GM20431 (cell line): ENCODE data around the gene SNAP91.
"Not testable (repeated sequence)": the region's sequence is repeated elsewhere in the genome, so short reads cannot be mapped to it uniquely, and the experiment has no call there.

Source experiments
- in situ Hi-C: fragments of 300-500 bp; cut with MseI, MboI; formaldehyde crosslinking; loops from one replicate; pipeline ENCODE4 v1.15.0; 2020; ENCODE audit warnings: low sequenced_read_pairs; ENCODE audit not compliant: unreplicated experiment

SNAP91 gene

GRCh38 chr6:83558975-83559374, 149.9 kb downstream of the SNAP91 start:
- in situ Hi-C loops, result no loop called here

- in situ Hi-C loops, result no loop called here
Observed at GRCh38 chr6:83556871-83557270, 152.0 kb downstream of the SNAP91 start.

GRCh38 chr6:83551748-83552147, 157.2 kb downstream of the SNAP91 start:
- in situ Hi-C loops, result not testable (repeated sequence)

- in situ Hi-C loops, result not testable (repeated sequence)
Observed at GRCh38 chr6:83550482-83550881, 158.4 kb downstream of the SNAP91 start.

- in situ Hi-C loops, result no loop called here
Observed at GRCh38 chr6:83546636-83547035, 162.3 kb downstream of the SNAP91 start.

GRCh38 chr6:83539678-83540077, 169.2 kb downstream of the SNAP91 start:
- in situ Hi-C loops, result no loop called here

- in situ Hi-C loops, result no loop called here
Observed at GRCh38 chr6:83536647-83537589, 172.0 kb downstream of the SNAP91 start.

- in situ Hi-C loops, result no loop called here
Observed at GRCh38 chr6:83536034-83536646, 172.8 kb downstream of the SNAP91 start.

- in situ Hi-C loops, result loop anchor here (5.0 to 25.0 kb wide), 3 partner anchors 297 to 1257 kb away; partner anchors contain the start of genes DOP1A and UBE3D
Observed at GRCh38 chr6:83518816-83519480, 190.0 kb downstream of the SNAP91 start.

- in situ Hi-C loops, result loop anchor here (5.0 to 25.0 kb wide), 3 partner anchors 295 to 1255 kb away; partner anchors contain the start of genes DOP1A and UBE3D
Observed at GRCh38 chr6:83517500-83517899, 191.4 kb downstream of the SNAP91 start.

- in situ Hi-C loops, result loop anchor here (5.0 to 25.0 kb wide), 3 partner anchors 293 to 1253 kb away; partner anchors contain the start of genes DOP1A and UBE3D
Observed at GRCh38 chr6:83514866-83515466, 193.9 kb downstream of the SNAP91 start.

GRCh38 chr6:83514466-83514865, 194.4 kb downstream of the SNAP91 start:
- in situ Hi-C loops, result loop anchor here (25.0 kb wide), 2 partner anchors 452 to 1252 kb away; partner anchors contain the start of genes DOP1A and UBE3D

- in situ Hi-C loops, result loop anchor here (25.0 kb wide), 2 partner anchors 450 to 1250 kb away; partner anchors contain the start of genes DOP1A and UBE3D
Observed at GRCh38 chr6:83511901-83512681, 196.8 kb downstream of the SNAP91 start, which contains the start of gene PRSS35. TSS of gene PRSS35 (plus strand) at chr6:83512534. CDS start at chr6:83523442, 10,908 bp downstream.

GRCh38 chr6:83511266-83511665, 197.6 kb downstream of the SNAP91 start:
- in situ Hi-C loops, result loop anchor here (25.0 kb wide), 2 partner anchors 449 to 1249 kb away; partner anchors contain the start of genes DOP1A and UBE3D

- in situ Hi-C loops, result loop anchor here (25.0 kb wide), 2 partner anchors 448 to 1248 kb away; partner anchors contain the start of genes DOP1A and UBE3D
Observed at GRCh38 chr6:83510791-83511190, 198.1 kb downstream of the SNAP91 start.

- in situ Hi-C loops, result loop anchor here (25.0 kb wide), 2 partner anchors 447 to 1247 kb away; partner anchors contain the start of genes DOP1A and UBE3D
Observed at GRCh38 chr6:83509441-83509840, 199.5 kb downstream of the SNAP91 start.

GRCh38 chr6:83505356-83505755, 203.5 kb downstream of the SNAP91 start:
- in situ Hi-C loops, result loop anchor here (25.0 kb wide), 2 partner anchors 443 to 1243 kb away; partner anchors contain the start of genes DOP1A and UBE3D
